ENCODE data around the gene VANGL2.
A peak's percentile ranks its signal among the peaks of the same experiment; 100 is the strongest.

Gene VANGL2

GRCh38 chr1:160406131-160406968 lies 6.0 kb downstream of the VANGL2 start:
- no peak for DNase-seq (ENCODE audit: low read depth)

GRCh38 chr1:160407839-160408801 lies 7.8 kb downstream of the VANGL2 start:
- DNase-seq (ENCODE audit: low read depth) = peak; percentile 31

GRCh38 chr1:160408864-160409263 lies 8.5 kb downstream of the VANGL2 start:
- DNase-seq (ENCODE audit: low read depth) = no peak

GRCh38 chr1:160409486-160409885 lies 9.1 kb downstream of the VANGL2 start:
- no peak for DNase-seq (ENCODE audit: low read depth)

- DNase-seq (ENCODE audit: low read depth) = no peak
Observed at GRCh38 chr1:160410406-160411005, 10.1 kb downstream of the VANGL2 start.

- DNase-seq (ENCODE audit: low read depth) = no peak
Observed at GRCh38 chr1:160411271-160412027, 11.1 kb downstream of the VANGL2 start.

- DNase-seq (ENCODE audit: low read depth) = no peak
Observed at GRCh38 chr1:160412028-160412362, 11.6 kb downstream of the VANGL2 start.

GRCh38 chr1:160413716-160414115 lies 13.4 kb downstream of the VANGL2 start:
- DNase-seq (ENCODE audit: low read depth) = no peak

- DNase-seq (ENCODE audit: low read depth) = no peak
Observed at GRCh38 chr1:160414881-160415280, 14.5 kb downstream of the VANGL2 start.

GRCh38 chr1:160415696-160416290 lies 15.4 kb downstream of the VANGL2 start:
- no peak for DNase-seq (ENCODE audit: low read depth)

- peak; percentile 64 for DNase-seq (ENCODE audit: low read depth)
Observed at GRCh38 chr1:160416369-160416768, 16.0 kb downstream of the VANGL2 start.

GRCh38 chr1:160418483-160418882 lies 18.1 kb downstream of the VANGL2 start:
- no peak for DNase-seq (ENCODE audit: low read depth)

GRCh38 chr1:160419150-160419837 lies 18.9 kb downstream of the VANGL2 start:
- DNase-seq (ENCODE audit: low read depth) = no peak

GRCh38 chr1:160419838-160420169 lies 19.4 kb downstream of the VANGL2 start:
- no peak for DNase-seq (ENCODE audit: low read depth)

GRCh38 chr1:160420881-160421842 lies 20.8 kb downstream of the VANGL2 start:
- DNase-seq (ENCODE audit: low read depth) = no peak

GRCh38 chr1:160421881-160422280 lies 21.5 kb downstream of the VANGL2 start:
- DNase-seq (ENCODE audit: low read depth) = no peak

GRCh38 chr1:160423966-160424365 lies 23.6 kb downstream of the VANGL2 start:
- DNase-seq (ENCODE audit: low read depth) = no peak

- no peak for DNase-seq (ENCODE audit: low read depth)
Observed at GRCh38 chr1:160425847-160426246, 25.5 kb downstream of the VANGL2 start.

GRCh38 chr1:160427625-160428024 lies 27.3 kb downstream of the VANGL2 start:
- no peak for DNase-seq (ENCODE audit: low read depth)

- no peak for DNase-seq (ENCODE audit: low read depth)
Observed at GRCh38 chr1:160428053-160428452, 27.7 kb downstream of the VANGL2 start.
